ENCODE results near the gene LRRC3.

LRRC3 gene

GRCh38 chr21:44406953-44407352 lies 48.4 kb upstream of the LRRC3 start (continued):
- TF ChIP-seq PPARA (CRISPR knock-in tag; IDR thresholded peaks at IDR 0.05; ENCODE audit: borderline replicate concordance): no peak
- TF ChIP-seq RARB (CRISPR knock-in tag; IDR thresholded peaks at IDR 0.05): no peak

- TF ChIP-seq ESRRG (CRISPR knock-in tag; IDR thresholded peaks at IDR 0.05) (no peak), PATZ1 (CRISPR knock-in tag; IDR thresholded peaks at IDR 0.05; ENCODE audit: borderline replicate concordance) (no peak), RARB (CRISPR knock-in tag; IDR thresholded peaks at IDR 0.05) (no peak), ZC3H10 (CRISPR knock-in tag; IDR thresholded peaks at IDR 0.05) (no peak), SNAI2 (CRISPR knock-in tag; IDR thresholded peaks at IDR 0.05) (no peak), PPARA (CRISPR knock-in tag; IDR thresholded peaks at IDR 0.05; ENCODE audit: borderline replicate concordance) (no peak), TCF4 (CRISPR knock-in tag; IDR thresholded peaks at IDR 0.05; ENCODE audit: borderline replicate concordance) (no peak), CSDC2 (CRISPR knock-in tag; IDR thresholded peaks at IDR 0.05) (no peak), ZFP30 (CRISPR knock-in tag; IDR thresholded peaks at IDR 0.05) (no peak), OSR1 (CRISPR knock-in tag; IDR thresholded peaks at IDR 0.05) (no peak), ISL1 (CRISPR knock-in tag; IDR thresholded peaks at IDR 0.05) (no peak), ZNF565 (CRISPR knock-in tag; conservative IDR thresholded peaks at IDR 0.05; ENCODE audit: low read depth) (no peak), BACH2 (CRISPR knock-in tag; IDR thresholded peaks at IDR 0.05; ENCODE audit: borderline replicate concordance) (no peak), TSHZ2 (CRISPR knock-in tag; IDR thresholded peaks at IDR 0.05) (no peak), ARNTL (CRISPR knock-in tag; IDR thresholded peaks at IDR 0.05; ENCODE audit: borderline replicate concordance, low read depth) (no peak), CREB5 (CRISPR knock-in tag; IDR thresholded peaks at IDR 0.05; ENCODE audit: low read depth) (no peak), ZNF8 (CRISPR knock-in tag; IDR thresholded peaks at IDR 0.05) (no peak), ZNF70 (CRISPR knock-in tag; IDR thresholded peaks at IDR 0.05) (no peak)
- no peak for ATAC-seq
Observed at GRCh38 chr21:44407493-44407892, 47.8 kb upstream of the LRRC3 start.

GRCh38 chr21:44408226-44408625 lies 47.1 kb upstream of the LRRC3 start:
- ATAC-seq: no peak
- TF ChIP-seq ZFP3 (CRISPR knock-in tag; IDR thresholded peaks at IDR 0.05): no peak
- TF ChIP-seq SNAI2 (CRISPR knock-in tag; IDR thresholded peaks at IDR 0.05): no peak
- no peak for TF ChIP-seq CSRNP3 (CRISPR knock-in tag; IDR thresholded peaks at IDR 0.05)
- no peak for TF ChIP-seq CREB5 (CRISPR knock-in tag; IDR thresholded peaks at IDR 0.05; ENCODE audit: low read depth)
- no peak for TF ChIP-seq OSR1 (CRISPR knock-in tag; IDR thresholded peaks at IDR 0.05)
- TF ChIP-seq CSDC2 (CRISPR knock-in tag; IDR thresholded peaks at IDR 0.05): no peak
- TF ChIP-seq ZNF70 (CRISPR knock-in tag; IDR thresholded peaks at IDR 0.05): no peak
- no peak for TF ChIP-seq PPARA (CRISPR knock-in tag; IDR thresholded peaks at IDR 0.05; ENCODE audit: borderline replicate concordance)
- no peak for TF ChIP-seq ZNF8 (CRISPR knock-in tag; IDR thresholded peaks at IDR 0.05)
- no peak for TF ChIP-seq POU6F1 (CRISPR knock-in tag; IDR thresholded peaks at IDR 0.05; ENCODE audit: borderline replicate concordance, low read depth)
- no peak for TF ChIP-seq PATZ1 (CRISPR knock-in tag; IDR thresholded peaks at IDR 0.05; ENCODE audit: borderline replicate concordance)
- no peak for TF ChIP-seq TSHZ2 (CRISPR knock-in tag; IDR thresholded peaks at IDR 0.05)
- TF ChIP-seq ZFP30 (CRISPR knock-in tag; IDR thresholded peaks at IDR 0.05): no peak
- no peak for TF ChIP-seq ZC3H10 (CRISPR knock-in tag; IDR thresholded peaks at IDR 0.05)
- no peak for TF ChIP-seq RARB (CRISPR knock-in tag; IDR thresholded peaks at IDR 0.05)
- TF ChIP-seq ARNTL (CRISPR knock-in tag; IDR thresholded peaks at IDR 0.05; ENCODE audit: borderline replicate concordance, low read depth): no peak
